Measurements from ENCODE around the gene SPEF1.

SPEF1 gene

GRCh38 chr20:3814928-3815495 lies 33.8 kb upstream of the SPEF1 start:
- no peak overlapping the region for H3K4me3 ChIP-seq (replicated peaks in 1 of 2; ENCODE audit: low read depth in 2 of 2, low read length in 2 of 2)
- no peak for DNase-seq (ENCODE audit: low read depth in 2 of 2)
- no peak for TF ChIP-seq CTCF (IDR thresholded peaks at IDR 0.05; ENCODE audit: low read depth, low read length)

DNA sequence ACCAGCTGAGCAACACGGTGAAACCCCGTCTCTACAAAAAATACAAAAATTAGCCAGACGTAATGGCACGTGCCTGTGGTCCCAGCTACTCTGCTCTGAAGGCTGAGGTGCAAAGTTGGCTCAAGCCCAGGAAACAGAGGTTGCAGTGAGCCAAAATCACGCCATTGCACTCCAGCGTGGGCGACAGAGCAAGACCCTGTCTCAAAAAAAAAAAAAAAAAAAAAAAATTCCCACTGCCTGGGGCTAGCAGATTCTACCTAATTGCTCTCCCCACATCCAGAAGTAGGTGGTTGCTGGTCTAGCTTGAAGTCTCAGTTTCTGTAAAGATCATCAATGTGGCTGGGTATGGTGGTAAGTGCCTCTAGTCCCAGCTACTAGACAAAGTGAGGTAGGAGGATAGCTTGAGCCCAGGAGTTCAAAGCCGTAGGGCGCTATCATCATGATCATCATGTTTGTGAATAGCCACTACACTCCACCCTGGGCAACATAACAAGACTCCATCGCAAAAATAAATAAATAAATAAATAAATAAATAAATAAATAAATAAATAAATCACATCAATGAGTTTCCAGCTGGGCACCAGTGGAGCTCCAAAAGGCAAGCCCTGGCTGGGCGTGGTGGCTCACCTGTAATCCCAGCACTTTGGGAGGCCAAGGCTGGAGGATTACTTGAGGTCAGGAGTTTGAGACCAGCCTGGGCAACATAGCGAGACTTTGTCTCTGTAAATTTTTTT lies 32.8 kb upstream of the SPEF1 start:
- DNase-seq (ENCODE audit: low read depth in 2 of 2) = no peak
- H3K4me3 ChIP-seq (replicated peaks in 1 of 2; ENCODE audit: low read depth in 2 of 2, low read length in 2 of 2) = no peak overlapping the region
- no peak for TF ChIP-seq CTCF (IDR thresholded peaks at IDR 0.05; ENCODE audit: low read depth, low read length)

DNA sequence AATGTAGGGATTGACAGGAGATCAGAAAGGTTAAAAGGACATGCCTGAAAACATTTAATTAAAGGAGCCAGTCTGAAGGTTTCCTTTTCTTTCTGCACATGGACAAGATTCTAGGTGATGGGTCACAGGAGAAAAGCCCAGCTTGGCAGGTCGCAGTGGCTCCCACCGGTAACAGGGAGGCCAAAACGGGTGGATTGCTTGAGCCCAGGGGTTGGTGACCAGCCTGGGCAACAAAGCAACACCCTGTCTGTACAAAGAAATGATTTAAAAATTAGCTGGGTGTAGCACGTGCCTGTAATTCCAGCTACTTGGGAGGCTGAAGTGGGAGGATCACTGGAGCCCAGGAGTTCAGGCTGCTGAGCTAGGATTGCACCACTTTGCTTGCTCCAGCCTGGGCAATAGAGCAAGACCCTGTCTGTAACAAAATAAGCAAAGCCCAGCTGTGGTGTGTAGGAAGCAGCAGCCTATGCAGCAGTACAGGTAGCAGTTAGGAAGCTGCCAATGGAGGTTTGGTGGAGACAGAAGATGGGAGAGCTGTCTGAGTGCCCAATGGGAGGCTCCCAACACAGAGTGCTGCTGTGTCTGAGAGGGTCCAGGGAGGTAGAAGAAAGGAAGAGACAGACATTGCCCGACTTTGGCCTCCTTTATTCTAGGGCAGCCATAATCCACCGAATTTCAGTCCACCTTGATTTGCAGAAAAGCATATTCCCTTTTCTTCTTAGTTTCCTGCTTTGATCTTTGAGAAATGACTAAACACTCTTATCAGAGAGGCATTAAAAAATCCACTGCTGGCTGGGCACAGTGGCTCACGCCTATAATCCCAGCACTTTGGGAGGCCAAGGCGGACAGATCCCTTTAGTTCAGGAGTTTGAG lies 32.0 kb upstream of the SPEF1 start:
- H3K4me3 ChIP-seq (replicated peaks in 1 of 2; ENCODE audit: low read depth in 2 of 2, low read length in 2 of 2) = no peak overlapping the region
- no peak for DNase-seq (ENCODE audit: low read depth in 2 of 2)
- TF ChIP-seq CTCF (IDR thresholded peaks at IDR 0.05; ENCODE audit: low read depth, low read length) = no peak

DNA sequence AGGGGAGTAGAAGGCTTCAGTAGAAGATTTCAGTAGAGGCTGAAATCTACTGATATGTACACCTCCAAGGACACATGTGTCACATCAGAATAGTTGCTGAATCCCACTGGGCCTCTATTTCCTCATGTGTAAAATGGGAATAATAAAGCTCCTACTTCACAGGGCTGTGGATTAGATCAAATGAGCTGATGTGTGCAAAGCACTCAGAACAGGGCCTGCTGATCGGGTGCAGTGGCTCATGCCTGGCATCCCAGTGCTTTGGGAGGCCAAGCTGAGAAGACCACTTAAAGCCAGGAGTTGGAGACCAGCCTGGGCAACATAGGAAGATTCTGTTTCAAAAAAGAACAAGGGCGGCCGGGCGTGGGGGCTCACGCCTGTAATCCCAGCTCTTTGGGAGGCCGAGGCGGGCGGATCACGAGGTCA lies 31.0 kb upstream of the SPEF1 start:
- no peak for DNase-seq (ENCODE audit: low read depth in 2 of 2)
- TF ChIP-seq CTCF (IDR thresholded peaks at IDR 0.05; ENCODE audit: low read depth, low read length) = no peak
- no peak overlapping the region for H3K4me3 ChIP-seq (replicated peaks in 1 of 2; ENCODE audit: low read depth in 2 of 2, low read length in 2 of 2)

- H3K4me3 ChIP-seq (replicated peaks in 1 of 2; ENCODE audit: low read depth in 2 of 2, low read length in 2 of 2) = peak overlapping the region; percentile 37 to 48
- peak; percentile 100 for DNase-seq (ENCODE audit: low read depth in 2 of 2)
- no peak for TF ChIP-seq CTCF (IDR thresholded peaks at IDR 0.05; ENCODE audit: low read depth, low read length)
Measured at GRCh38 chr20:3811467-3812258, 30.4 kb upstream of the SPEF1 start.

DNA sequence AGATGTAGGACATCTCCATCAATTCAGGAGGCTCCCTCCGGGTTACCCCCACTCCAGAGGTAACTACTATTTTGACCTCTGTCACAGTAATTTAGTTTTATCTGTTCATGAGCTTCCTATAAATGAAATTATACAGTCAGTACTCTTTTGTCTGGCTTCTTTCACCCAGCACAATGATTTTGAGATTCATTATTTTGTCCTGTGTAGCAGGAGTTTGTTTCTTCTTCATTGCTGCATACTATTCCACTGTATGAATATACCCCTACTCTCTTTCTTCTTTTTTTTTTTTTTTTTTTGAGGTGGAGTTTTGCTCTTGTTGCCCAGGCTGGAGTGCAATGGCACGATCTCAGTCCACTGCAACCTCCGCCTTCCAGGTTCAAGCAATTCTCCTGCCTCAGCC lies 27.3 kb upstream of the SPEF1 start:
- TF ChIP-seq CTCF (IDR thresholded peaks at IDR 0.05; ENCODE audit: low read depth, low read length) = no peak
- DNase-seq (ENCODE audit: low read depth in 2 of 2) = no peak
- H3K4me3 ChIP-seq (replicated peaks in 1 of 2; ENCODE audit: low read depth in 2 of 2, low read length in 2 of 2) = no peak overlapping the region

Measured in cardiac fibroblast (primary cell).